ENCODE measurements around the gene CAST. TPM values are rescaled to one million over a fixed set of nuclear protein-coding genes. Genes with fewer than 3 reads are reported as not detected.

Gene CAST
- total and polyA plus RNA-seq, 12 donors = 54.3 to 329 (median 172) TPM

DNA sequence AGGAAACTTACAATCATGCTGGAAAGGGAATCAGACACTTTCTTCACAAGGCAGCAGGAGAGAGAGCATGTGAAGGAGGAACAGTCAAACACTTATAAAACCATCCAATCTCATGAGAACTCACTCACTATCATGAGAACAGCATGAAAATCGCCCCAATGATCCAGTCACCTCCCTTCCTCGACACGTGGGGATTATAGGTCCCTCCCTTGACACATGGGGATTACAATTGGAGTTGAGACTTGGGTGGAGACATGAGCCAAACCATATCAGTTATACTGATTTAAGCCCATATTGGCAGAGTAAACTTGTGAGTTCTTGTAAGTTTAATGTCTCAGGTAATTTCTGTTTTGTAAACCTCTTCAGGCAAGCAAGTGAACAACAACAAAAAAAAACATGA is 74.8 kb downstream of the CAST start:
- 86 to 90% (median 88%) methylated on average over 3 of the region's 3 CpGs for WGBS, 4 donors
- no peaks in the 10 kb centered on the region for H3K27me3 ChIP-seq
- peaks cover 0 to 45% of the 10 kb centered on the region in 2 donors for H3K36me3 ChIP-seq (replicated peaks in 1 of 2)

DNA sequence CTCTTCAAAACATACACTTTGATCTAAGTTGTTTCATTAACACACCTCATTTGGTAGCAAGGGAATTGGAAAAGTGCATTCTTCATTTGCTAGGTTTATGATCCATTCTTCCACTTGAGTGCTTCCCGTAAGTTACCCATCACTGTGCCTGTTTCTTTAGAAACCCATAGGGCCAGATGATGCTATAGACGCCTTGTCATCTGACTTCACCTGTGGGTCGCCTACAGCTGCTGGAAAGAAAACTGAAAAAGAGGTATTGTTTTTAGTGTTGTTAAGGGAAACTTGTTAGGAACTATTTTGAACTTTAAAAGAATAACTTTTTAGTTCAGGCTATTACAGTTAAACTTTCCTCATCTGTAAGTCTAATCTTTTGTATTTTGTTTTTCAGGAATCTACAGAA is 78.9 kb downstream of the CAST start:
- 96 to 98% (median 96%) methylated on average over 3 of the region's 3 CpGs for WGBS, 4 donors

More for the DNA sequence above, 74.8 kb downstream of the CAST start:
- Histone ChIP-seq H3K27ac (no peak overlapping the region), H3K9me3 (replicated peaks in 1 of 3) (no peaks in the 10 kb centered on the region), H3K4me3 (no peak overlapping the region), H3K4me1 (replicated peaks in 1 of 2) (no peaks in the 10 kb centered on the region)
- no peak for TF ChIP-seq POLR2A (IDR thresholded peaks at IDR 0.05)
- TF ChIP-seq, protein P1, sequence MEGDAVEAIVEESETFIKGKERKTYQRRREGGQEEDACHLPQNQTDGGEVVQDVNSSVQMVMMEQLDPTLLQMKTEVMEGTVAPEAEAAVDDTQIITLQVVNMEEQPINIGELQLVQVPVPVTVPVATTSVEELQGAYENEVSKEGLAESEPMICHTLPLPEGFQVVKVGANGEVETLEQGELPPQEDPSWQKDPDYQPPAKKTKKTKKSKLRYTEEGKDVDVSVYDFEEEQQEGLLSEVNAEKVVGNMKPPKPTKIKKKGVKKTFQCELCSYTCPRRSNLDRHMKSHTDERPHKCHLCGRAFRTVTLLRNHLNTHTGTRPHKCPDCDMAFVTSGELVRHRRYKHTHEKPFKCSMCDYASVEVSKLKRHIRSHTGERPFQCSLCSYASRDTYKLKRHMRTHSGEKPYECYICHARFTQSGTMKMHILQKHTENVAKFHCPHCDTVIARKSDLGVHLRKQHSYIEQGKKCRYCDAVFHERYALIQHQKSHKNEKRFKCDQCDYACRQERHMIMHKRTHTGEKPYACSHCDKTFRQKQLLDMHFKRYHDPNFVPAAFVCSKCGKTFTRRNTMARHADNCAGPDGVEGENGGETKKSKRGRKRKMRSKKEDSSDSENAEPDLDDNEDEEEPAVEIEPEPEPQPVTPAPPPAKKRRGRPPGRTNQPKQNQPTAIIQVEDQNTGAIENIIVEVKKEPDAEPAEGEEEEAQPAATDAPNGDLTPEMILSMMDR (IDR thresholded peaks at IDR 0.05) = no peak
- DNase-seq = no peak
- intact Hi-C loops (cut with DNase I) = no loop called here

DNA sequence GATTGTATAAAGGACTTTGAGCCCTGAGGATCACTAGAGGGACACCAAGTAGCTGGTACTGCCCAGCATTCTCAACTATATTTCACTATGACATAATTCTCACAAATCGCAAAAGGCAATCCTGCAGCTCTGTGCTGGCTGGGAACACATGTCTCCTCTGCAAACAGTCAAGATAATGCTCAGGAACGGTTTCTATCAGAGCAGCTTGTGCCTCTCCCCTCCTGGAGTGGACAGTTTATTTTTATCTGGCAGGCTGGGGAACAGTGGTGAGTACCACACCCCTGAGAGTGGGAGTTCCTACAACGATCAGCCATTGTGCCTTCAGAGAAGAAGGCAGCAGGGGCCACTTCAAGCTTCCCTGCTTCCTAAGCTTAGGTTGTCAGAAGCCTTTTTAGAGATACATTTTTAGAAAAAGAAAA is 79.7 kb downstream of the CAST start:
- Histone ChIP-seq H3K27ac (no peak overlapping the region), H3K36me3 (replicated peaks in 1 of 2) (peaks cover 0 to 92% of the 10 kb centered on the region in 2 donors), H3K27me3 (no peaks in the 10 kb centered on the region), H3K9me3 (replicated peaks in 1 of 3) (no peaks in the 10 kb centered on the region), H3K4me3 (no peak overlapping the region), H3K4me1 (replicated peaks in 1 of 2) (no peaks in the 10 kb centered on the region)
- intact Hi-C loops (cut with DNase I) = no loop called here
- TF ChIP-seq, protein P1 (IDR thresholded peaks at IDR 0.05) = no peak
- TF ChIP-seq POLR2A (IDR thresholded peaks at IDR 0.05) = no peak
- WGBS, 4 donors = 64 to 69% (median 65%) methylated on average over 3 of the region's 3 CpGs
- DNase-seq = no peak

More for the DNA sequence above, 78.9 kb downstream of the CAST start:
- TF ChIP-seq, protein P1 (IDR thresholded peaks at IDR 0.05) = no peak
- no peak for TF ChIP-seq POLR2A (IDR thresholded peaks at IDR 0.05)
- DNase-seq = no peak
- H3K27ac ChIP-seq = no peak overlapping the region
- H3K9me3 ChIP-seq (replicated peaks in 1 of 3) = no peaks in the 10 kb centered on the region
- H3K4me1 ChIP-seq (replicated peaks in 1 of 2) = no peaks in the 10 kb centered on the region
- intact Hi-C loops (cut with DNase I) = no loop called here
- no peak overlapping the region for H3K4me3 ChIP-seq
- peaks cover 0 to 86% of the 10 kb centered on the region in 2 donors for H3K36me3 ChIP-seq (replicated peaks in 1 of 2)
- H3K27me3 ChIP-seq = no peaks in the 10 kb centered on the region

DNA sequence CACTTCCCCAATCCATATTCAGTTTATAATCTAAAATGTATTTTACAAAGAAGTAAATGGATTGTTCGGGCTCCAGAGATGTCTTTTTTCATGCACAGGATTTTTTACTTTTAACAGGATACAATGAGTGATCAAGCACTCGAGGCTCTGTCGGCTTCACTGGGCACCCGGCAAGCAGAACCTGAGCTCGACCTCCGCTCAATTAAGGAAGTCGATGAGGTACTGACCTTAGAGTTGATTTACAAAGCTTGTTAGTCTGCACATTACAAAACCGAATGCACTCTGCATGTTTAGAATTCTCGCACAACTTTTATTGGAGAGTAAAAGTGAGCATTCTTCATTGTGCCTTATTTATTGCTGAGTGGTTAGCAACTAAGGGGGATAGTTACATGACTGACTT is 80.4 kb downstream of the CAST start:
- Histone ChIP-seq H3K27me3 (no peaks in the 10 kb centered on the region), H3K4me3 (no peak overlapping the region), H3K36me3 (replicated peaks in 1 of 2) (peaks cover 0 to 89% of the 10 kb centered on the region in 2 donors), H3K27ac (no peak overlapping the region), H3K4me1 (replicated peaks in 1 of 2) (peaks cover 0 to 2% of the 10 kb centered on the region in 2 donors), H3K9me3 (replicated peaks in 1 of 3) (no peaks in the 10 kb centered on the region)
- WGBS, 4 donors = 71 to 84% (median 78%) methylated on average over 9 of the region's 9 CpGs
- TF ChIP-seq, protein P1 (IDR thresholded peaks at IDR 0.05) = no peak
- TF ChIP-seq POLR2A (IDR thresholded peaks at IDR 0.05) = no peak
- intact Hi-C loops (cut with DNase I) = no loop called here
- DNase-seq = no peak

All from adrenal gland (tissue), 12 donors.